Left lobe of liver (tissue), 2 donors: ENCODE results near the gene CPZ. TPM values are rescaled to one million over a fixed set of nuclear protein-coding genes. Genes with fewer than 3 reads are reported as not detected.
"Not testable (repeated sequence)": the region's sequence is repeated elsewhere in the genome, so short reads cannot be mapped to it uniquely, and the experiment has no call there.

ENCODE experiments used
- ATAC-seq: fragments of 200-7000 bp; cut with Tn5 transposase; one replicate; pipeline ENCODE4 v1.9.1; 2020; ENCODE audit warnings: mild to moderate bottlenecking, moderate library complexity
- DNase-seq: peaks from one replicate; pipeline ENCODE4 v3.0.0-alpha.2; 2020; ENCODE audit warnings: low spot score
- total RNA-seq: library from RNA; stranded (reverse); gene quantifications from one replicate; pipeline ENCODE4 v1.2.1, GENCODE V29; 2021
- donor health status: DM: no; HTN: no; CAD: no; lungs with moderate emphysema.
- donor health status: DM: no; HTN: yes; CAD: no.

Gene CPZ
- total RNA-seq, 1 donor from 2014 or later, result 0.45 TPM

DNA sequence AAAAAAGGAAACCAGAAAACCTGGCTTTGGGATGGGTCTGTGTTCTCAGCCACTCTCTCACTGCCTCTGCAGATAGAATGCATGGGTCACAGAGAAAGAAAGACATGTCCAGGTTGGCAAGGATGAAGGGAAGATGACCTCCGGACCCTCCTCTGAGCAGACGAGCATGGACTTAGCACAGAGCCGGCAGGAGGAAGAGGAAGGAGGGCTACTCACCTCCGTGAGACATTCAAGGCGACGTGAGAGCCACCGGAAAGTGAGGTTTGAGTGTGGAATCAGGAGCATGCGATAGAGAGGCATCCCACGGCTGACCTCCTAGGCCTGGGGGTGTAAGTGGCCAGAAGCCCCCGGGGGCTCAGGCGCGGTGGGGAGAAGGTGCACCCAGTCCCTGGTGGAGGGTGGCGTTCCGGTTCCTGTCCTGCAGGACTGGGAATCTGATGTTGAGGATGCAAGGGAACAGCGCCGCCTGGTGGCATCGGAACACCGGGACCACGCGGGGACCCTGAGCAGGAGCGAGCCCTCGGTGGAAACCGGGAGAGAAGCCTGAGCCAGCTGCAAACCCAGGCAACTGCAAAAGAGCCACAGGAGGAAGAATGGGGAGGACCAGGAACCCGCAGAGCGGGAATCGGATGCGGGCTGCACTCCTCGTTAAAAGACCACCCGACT lies 37.8 kb downstream of the CPZ start:
- ATAC-seq, result peak; percentile 49
- DNase-seq, result not testable (repeated sequence)

DNA sequence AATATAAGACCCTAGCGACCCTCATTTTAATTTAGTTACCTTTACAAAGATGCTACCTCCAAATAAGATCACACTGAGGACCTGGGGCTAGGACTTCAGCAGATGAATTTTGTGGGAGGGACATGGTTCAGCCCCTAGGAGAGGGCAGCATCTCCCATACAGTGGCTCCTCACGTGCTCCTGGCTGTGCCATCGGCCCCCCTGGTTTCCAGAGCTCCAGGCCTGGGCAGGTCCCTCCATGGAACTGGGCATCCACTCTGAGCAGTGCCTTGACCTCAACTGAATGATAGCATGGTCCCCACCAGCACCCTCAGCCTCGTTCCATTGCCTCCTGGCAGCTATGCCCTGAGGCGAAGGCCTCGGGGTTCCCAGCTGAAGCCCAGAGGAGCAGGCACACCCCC lies 39.3 kb downstream of the CPZ start:
- peak; percentile 19 for ATAC-seq
- not testable (repeated sequence) for DNase-seq

DNA sequence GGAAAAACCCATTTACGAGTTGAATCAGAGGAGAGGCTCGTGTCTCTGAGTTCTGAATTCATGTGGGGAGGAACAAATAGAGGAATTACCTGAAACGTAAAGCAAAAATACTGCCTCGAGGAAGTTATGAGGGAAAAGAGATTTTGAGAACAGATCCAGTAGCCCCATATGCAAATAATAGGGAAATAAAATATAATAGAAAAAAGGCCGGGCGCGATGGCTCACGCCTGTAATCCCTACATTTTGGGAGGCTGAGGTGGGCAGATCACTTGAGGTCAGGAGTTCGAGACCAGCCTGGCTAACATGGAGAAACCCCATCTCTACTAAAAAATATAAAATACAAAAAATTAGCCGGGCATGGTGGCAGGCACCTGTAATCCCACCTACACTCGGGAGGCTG lies 42.2 kb downstream of the CPZ start:
- not testable (repeated sequence) for DNase-seq, ATAC-seq

DNA sequence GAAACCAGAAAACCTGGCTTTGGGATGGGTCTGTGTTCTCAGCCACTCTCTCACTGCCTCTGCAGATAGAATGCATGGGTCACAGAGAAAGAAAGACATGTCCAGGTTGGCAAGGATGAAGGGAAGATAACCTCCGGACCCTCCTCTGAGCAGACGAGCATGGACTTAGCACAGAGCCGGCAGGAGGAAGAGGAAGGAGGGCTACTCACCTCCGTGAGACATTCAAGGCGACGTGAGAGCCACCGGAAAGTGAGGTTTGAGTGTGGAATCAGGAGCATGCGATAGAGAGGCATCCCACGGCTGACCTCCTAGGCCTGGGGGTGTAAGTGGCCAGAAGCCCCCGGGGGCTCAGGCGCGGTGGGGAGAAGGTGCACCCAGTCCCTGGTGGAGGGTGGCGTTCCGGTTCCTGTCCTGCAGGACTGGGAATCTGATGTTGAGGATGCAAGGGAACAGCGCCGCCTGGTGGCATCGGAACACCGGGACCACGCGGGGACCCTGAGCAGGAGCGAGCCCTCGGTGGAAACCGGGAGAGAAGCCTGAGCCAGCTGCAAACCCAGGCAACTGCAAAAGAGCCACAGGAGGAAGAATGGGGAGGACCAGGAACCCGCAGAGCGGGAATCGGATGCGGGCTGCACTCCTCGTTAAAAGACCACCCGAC lies 43.5 kb downstream of the CPZ start:
- ATAC-seq, result peak; percentile 49
- DNase-seq, result not testable (repeated sequence)

DNA sequence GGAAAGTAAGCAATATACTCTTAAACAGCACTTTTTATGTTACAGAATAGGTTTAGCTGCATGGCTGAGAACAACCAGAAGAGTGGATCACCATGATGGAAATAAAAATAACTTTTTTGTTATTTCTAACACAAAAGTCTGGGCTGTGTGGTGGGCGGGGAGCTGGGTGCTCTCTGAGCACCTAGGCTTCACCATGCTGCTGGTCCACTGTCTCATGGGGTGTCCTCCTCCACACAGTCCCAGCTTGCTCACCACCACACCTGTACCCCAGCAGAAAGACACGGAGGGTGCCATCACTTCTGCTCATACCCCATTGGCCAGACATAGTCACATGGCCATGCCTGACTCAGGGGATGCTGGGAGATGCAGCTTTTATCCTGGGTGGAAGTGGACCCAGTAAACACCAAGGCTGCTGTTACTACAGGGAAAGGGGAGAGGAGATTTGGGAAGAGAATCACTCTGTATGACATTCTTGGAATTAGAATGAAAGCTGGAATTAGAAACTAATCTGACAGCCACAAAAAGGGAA lies 45.0 kb downstream of the CPZ start:
- ATAC-seq (no peak), DNase-seq (no peak)

DNA sequence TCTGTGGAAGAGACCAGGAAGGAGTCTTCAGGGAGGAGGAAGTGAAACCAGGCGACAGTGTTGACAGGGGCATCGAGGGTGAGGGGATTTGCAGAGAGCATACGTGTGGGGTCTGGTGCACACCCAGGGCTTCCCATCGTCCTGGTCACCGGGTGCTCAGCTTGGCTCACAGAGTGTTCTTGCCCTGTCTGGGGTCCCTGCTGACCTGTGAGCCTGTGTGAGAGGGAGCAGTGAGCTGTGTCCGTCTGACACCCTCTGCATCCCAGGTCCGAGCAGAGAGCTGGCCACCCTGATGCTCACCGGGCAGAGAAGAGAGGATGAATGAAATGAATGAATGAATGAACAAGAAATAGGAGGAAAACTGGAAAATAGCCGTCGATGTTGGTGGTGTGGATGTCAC lies 46.5 kb downstream of the CPZ start:
- no peak for DNase-seq
- no peak for ATAC-seq

DNA sequence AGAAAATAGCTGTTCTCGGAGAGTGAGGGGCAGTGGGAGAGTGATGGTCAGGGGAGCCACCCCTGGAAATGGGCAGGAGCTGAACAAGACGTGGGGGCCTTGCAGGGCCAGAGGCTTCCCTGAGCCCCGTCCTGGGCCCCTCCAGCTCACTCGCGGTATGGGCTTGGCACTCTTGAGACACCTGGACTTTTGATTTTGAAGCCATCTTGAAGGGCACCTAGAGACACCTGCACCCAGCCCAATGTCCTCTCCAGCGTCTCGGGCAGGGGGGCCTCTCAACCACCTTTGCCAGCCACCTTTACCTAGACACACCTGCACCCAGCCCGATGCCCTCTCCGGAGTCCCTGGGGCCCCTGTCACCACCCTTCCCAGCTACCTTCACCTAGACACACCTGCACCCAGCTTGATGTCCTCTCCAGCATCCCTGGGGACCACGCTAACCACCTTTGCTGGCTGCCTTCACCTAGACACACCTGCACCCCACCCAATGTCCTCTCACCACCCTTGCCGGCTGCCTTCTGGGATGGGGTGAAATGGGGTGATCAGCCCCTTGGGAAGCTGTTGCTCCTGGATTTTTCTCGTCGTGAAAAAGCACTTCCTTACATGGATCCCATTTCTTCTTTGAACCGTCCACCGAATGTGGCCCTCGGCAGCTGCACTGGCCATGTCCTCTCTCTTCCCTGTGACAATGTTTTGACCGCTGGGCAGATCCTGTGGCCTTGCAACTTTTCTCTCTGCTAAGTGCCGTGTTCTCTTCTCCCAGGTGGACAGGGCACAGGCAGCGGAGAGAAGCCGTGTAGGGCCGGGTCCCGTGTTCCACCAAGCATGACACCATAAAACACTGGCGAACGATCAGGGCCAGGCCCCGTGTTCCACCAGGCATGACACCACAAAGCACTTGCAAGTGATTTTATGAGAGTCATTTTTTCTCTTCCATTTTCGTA lies 47.5 kb downstream of the CPZ start:
- no peak for ATAC-seq
- DNase-seq, result no peak

DNA sequence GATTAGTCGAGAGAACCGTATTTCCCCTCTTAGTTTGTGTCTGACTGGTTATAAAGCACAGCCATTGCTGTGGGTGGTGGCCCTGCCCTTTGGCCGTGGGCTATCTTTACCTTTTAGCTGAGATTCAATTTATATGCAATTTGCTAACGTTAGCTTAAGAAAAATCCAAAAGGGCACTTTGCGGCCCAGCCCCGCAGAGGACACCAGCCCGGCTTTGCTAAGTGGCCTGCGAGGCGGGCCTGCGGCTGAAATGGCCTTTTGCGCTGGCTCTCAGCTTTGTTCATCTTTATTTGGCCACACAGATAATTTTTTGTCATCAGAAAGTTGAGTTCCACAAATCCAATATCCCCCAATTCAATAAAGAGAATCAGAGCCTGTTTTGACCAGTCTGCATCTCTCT lies 48.3 kb downstream of the CPZ start:
- DNase-seq (no peak), ATAC-seq (no peak)

DNA sequence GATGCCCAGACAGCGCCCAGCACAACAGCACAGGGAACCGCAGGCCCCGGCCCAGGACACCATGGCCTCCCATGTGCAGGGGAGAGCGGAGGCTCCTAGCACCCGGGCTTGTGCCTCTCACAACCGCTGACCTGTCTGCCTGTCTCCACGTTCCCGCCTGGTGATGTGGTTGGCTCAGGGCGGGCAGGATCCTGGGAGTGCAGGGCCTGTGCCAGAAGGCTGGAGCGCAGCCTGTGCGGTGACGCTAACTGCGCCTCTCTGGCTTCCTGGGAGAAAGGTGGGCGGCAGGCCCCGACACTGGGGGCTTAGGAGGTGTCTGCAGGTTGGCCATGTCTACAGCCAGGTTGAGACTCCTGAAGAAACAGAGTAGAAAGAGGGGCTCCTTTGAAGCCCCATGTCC lies 48.7 kb downstream of the CPZ start:
- no peak for DNase-seq
- ATAC-seq, result no peak

DNA sequence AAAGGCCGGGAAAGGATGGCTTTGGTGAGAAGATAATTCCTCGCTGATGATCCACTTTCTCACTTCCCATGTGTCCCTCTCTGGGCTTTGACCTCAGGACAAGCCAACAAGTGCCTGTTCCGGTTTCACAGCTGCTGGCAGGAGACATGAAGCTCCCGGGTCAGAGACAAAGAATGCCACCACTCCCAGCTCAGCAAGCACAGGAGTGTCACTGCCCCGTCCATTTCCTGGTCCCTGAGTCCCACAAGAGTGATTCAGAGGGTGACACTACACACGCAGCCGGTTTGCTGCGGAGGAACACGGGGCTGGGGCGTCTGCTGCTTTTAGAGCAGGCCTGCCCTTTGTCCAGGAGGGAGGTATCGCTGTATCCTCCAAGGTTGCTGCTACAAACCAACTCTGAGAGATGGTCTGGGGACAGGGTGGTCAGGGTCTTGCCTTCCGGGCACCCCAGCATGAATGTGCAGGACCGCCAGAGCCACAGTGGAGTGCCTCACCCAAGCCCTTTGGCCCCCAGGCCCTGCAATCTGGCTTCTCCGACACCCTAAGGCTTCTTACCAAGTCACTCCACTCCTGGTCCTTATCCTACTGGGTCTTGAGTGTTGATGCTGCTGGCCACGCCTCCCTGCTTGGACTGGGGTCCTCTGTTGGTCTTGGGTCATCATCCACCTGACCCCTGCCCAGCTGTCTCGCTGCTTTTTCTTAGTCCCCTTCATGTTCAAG lies 49.5 kb downstream of the CPZ start:
- DNase-seq, result no peak
- no peak for ATAC-seq

DNA sequence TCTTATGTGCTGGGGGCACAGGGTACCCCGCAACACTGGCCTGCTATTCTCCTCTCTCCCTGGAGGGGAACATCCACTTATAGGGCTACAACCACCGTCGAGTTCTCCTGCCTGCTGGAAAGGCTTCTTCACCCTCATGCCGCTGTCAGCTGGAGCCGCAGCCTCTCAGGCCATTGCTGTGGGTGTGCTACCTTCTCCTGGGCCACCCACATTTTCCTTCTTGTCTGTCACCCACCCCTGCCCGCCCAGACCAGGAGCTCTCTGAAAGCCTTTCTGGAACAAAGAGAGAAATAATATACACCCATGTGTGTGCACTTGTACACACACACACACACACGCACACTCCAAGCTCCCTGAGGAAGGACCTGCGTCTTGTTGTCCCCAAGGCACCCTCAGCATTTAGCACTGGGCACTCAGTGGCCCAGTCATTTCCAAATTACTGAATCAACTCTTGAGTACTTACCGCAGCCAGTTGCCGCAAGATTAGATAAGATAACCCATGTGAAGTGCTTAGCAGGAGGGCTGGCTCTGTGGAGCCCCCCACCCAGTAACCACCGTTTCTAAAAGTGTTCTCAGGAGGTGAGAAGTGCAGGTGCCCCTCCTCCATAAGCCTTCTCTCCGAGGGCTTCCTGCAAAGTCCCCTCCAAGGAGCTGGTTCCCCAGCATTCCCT lies 50.2 kb downstream of the CPZ start:
- DNase-seq, result no peak
- no peak for ATAC-seq

DNA sequence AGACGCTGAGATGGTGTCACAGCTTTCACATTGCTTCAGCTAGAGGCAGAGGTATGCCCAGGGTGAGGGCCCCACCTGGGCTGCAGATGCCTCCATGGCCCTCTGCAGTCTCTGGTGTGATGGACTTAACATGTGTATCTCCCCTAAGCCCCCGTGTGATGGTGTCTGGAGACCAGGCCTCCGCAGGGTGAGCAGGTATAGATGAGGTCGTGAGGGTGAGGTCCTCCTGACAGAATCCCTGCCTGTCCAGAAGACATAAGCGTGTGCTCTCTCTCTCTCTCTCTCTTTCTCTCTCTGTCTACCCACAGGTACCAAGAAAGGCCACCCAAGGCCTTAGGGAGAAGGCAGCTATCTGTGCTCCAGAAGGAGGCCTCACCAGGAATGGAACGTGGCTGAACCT lies 50.9 kb downstream of the CPZ start:
- ATAC-seq, result no peak
- DNase-seq, result peak; percentile 8

DNA sequence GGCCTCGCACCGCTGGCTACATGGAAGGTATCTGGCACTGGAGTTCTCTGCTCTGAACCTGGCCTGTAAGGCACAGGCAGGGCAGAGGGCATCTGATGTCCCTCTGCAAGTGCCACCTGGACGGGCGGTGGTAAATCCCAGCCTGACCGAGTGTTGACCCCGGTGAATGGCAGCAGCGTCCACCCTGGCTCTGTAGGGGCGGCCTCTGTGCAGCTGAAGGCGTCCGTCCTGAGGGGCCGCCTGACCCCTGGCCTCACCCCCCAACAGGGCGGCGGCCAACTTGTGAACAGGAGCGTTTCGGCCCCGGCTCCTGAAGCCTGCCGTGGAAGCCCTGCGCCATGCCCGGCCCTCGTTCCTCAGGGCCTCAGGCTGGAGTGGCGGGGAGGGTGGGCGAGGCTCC lies 51.4 kb downstream of the CPZ start:
- peak; percentile 15 for DNase-seq
- no peak for ATAC-seq

DNA sequence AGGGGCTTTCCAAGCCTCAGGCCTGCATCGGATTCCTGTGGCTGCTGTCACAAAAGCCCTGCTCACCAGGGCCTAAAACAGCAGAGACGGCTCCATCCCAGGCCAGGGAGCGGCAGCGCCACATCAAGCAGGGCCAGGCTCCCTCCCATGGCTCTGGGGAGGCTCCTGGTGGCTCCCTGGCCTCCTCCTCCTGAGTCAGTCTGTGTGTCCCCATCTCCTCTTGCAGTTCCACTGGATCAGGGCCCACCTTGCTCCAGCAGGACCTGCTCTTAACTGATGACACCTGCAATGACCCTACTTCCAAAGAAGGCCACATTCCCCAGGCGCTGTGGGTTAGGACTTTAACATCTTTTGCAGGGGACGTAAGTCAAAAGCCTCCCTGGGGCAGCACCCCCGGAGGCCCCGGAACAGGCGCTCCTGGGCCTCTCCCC lies 51.9 kb downstream of the CPZ start:
- DNase-seq (peak; percentile 22), ATAC-seq (no peak)

DNA sequence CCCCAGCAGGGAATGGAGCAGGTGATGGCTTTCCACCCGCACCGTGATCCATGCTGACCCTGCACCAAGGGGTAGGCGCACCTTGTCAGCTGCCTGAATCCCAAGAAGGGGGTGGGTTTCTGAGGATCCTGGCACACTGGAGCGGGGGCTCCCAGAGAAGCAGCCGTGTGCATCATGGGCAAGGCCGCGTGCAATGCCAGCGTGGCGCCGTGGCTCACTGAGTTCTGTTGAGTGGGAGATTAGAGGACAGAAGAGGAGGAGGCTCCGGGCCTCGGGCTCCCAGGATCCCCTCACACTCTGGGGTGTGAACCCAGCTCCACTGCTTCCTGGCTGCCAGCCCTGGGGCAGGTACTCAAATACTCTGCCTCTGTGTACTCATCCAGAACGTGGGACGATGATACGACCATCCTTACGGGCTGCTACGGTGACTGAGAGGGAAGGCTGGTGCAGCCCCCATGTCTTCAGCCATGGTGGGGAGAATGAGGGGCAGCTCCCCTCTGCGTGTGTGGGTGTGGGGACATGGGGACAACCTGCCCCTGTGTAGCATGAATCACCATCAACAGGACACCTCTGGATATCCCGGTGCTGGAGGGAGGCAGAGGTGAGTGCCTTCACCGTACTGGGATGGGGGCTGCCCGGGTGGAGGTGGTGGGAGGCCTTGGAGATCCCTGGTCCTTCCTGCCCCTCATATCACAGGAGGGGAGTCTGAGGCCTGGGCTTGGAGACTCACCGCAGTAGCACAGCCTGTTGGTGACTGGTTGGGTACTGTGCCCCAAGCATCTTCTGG lies 52.6 kb downstream of the CPZ start:
- DNase-seq, result peak; percentile 33

DNA sequence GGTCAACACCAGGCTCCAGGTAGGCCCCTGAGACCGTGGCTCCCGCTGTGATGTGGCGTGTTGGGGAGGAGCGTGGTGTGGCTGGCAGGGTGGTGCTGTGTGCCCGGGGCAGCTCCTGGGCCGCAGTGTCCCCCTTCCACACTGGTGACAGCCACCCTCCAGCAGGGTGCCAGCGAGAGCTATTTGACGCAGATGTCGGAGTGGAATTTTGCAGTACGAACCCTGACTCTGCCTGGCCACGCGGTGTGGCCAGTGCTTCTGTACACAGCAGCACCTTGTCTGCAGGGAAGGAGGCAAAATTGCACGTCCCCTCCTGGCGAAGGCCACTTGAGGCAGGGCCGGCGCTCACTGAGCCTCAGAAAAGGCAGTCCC lies 53.2 kb downstream of the CPZ start:
- DNase-seq, result peak; percentile 30

More for the DNA sequence above, 52.6 kb downstream of the CPZ start:
- no peak for ATAC-seq

DNA sequence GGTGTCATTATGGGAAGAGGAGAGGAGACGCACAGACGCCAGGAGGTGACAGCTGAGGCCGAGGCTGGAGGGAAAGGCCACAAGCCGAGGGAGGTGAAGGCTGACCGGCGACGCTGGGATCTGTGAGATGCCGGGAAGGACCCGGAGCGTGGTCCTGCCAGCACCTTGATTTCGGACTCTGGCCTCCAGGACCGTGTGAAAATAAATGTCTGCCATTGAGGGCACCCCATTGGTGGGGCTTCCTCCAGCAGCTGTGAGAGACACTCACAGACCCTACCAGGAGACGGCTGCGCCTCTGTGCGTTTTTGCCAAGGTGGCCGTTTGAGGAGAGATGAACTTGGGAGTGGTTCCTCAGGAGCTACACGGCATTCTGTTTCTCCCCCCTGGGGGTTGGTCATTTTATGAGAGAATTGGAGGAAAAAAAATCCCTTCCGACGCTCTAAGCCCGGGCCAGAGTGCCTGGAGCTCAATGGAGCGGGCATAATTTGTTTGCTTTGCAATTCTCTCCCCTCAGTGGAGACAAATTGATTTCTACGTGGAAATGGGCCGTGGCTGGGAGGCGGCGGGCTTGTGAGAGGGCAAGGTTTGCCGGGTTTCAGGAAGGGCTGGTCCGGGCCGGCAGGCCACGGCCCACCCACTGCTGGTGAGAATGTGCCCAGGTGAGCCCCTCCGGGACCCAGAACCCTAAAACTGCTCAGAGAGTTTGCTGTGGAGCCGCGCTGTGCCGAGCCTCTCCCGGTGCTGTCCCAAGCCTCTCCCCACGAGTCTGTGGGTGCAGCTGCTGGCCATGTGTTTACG lies 53.9 kb downstream of the CPZ start:
- DNase-seq, result peak; percentile 22
- no peak for ATAC-seq

More for the DNA sequence above, 53.2 kb downstream of the CPZ start:
- no peak for ATAC-seq

DNA sequence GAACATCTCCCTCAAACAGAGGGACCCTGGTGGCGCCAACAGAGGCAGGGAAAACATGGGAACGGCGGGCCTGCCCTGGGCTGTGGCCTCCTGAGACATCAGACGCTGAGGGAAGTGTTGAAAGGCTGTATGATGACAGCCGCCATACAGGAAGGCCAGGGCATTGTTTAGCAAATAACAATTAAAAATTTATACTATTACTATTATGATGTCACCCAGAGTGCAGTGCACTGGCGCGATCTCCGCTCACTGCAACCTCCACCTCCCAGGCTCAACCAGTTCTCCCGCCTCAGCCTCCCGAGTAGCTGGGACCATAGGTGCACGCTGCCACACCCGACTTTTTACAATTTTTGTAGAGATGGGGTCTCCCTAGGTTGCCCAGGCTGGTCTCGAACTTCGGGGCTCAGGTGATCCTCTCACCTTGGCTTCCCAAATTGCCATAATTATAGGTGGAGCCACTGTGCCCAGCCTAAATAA lies 54.6 kb downstream of the CPZ start:
- DNase-seq, result peak; percentile 33
- ATAC-seq, result no peak
